ENCODE data around the gene WDR77. TPM values are rescaled to one million over a fixed set of nuclear protein-coding genes. Genes with fewer than 3 reads are reported as not detected.

The WDR77 gene
- polyA plus RNA-seq, 3 donors = 26.4 to 62.2 (median 28.1) TPM

DNA sequence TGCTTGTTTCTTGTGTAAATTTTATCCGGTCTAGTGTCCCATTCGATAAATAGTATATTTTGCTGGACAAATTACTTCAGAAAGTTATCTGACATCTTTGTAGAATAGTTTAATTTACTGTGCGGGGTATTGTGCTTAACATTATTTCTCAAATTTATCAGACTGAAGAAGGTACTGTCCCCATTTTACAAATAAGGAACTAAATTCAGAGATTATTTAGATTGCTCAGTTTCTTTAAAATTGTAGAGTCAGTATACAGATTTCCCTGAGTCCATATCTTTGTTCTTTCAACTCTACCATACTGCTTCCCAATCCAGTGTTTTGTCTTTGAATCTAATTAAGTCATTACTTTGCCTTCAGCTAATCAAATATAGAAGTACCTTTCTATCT, 6.6 kb upstream of the WDR77 start:
- no peak overlapping the region for H3K27ac Mint-ChIP-seq
- H3K9me3 Mint-ChIP-seq = no peaks in the 10 kb centered on the region
- H3K36me3 ChIP-seq (replicated peaks in 1 of 2; ENCODE audit: control insufficient read depth in 1 of 2, insufficient read depth in 2 of 2, low read length in 2 of 2) = peaks cover 71 to 97% of the 10 kb centered on the region in 2 donors

DNA sequence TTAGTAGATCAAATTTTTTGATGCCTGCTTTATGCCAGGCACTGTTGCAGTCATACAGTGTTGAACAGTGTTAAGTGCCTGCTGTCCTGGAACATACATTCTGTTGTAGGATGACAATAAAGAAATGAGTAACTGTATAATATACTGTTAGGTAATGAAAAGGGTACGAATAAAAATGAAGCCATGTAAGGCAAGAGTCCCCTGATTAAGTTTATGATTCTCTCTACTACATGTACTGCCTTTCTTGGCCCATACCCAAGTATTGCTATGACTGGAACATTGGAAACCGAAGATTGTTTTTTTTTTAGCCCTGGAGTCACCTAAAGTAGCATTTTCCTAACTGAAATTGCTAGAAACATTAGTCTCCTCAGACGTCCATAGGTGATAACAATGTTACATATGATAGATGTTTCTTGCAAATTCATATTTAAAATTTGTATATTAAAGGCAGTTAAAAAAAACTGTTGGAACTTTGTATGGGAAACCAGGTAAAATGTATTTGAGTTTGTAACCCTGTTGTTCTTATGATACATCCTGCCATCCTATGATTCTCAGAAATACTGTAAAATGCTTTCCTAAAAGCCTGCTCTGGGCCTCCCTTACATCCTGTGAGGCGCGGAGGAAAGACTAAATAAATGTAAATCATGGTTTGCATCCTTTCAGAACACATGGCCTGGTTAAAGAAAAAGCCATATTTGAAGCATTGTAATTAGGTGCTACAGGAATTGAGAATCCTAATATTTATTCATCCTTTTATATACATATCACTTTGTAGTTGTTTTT, 6.0 kb upstream of the WDR77 start:
- Histone ChIP-seq H3K27me3 (ENCODE audit: control insufficient read depth in 2 of 2, insufficient read depth in 2 of 2, low read length in 2 of 2) (no peaks in the 10 kb centered on the region), H2AFZ (ENCODE audit: insufficient read depth, low read depth, low read length, poor library complexity, severe bottlenecking) (no peak overlapping the region), H3K79me2 (ENCODE audit: insufficient read depth, low read length) (peaks cover 61% of the 10 kb centered on the region), H3K36me3 (replicated peaks in 1 of 2; ENCODE audit: control insufficient read depth in 1 of 2, insufficient read depth in 2 of 2, low read length in 2 of 2) (peaks cover 65 to 94% of the 10 kb centered on the region in 2 donors), H3K9ac (ENCODE audit: insufficient read depth, low read length, poor library complexity, severe bottlenecking) (no peak overlapping the region), H3K4me1 (ENCODE audit: control insufficient read depth in 1 of 2, insufficient read depth in 2 of 2, low read length in 2 of 2) (peaks cover 8 to 19% of the 10 kb centered on the region in 2 donors), H3K4me3 (replicated peaks in 1 of 3; ENCODE audit: low read depth in 2 of 3, low read length in 3 of 3) (no peak overlapping the region), H3K27ac (ENCODE audit: low read depth in 1 of 2, low read length in 2 of 2) (no peak overlapping the region), H4K20me1 (ENCODE audit: insufficient read depth, low read length) (peaks cover 37% of the 10 kb centered on the region), H3K9me3 (replicated peaks in 1 of 2; ENCODE audit: control insufficient read depth in 1 of 2, insufficient read depth in 1 of 2, low read length in 2 of 2) (no peaks in the 10 kb centered on the region), H3K4me2 (replicated peaks; ENCODE audit: extremely low read depth, low read length, poor library complexity, severe bottlenecking) (no peak overlapping the region)
- Mint-ChIP-seq H3K36me3 (peaks cover 77 to 85% of the 10 kb centered on the region in 2 donors), H3K27ac (peak overlapping the region in 2 of 7 donors; percentile 41 to 72), H3K9me3 (no peaks in the 10 kb centered on the region), H3K4me3 (no peak overlapping the region), H3K27me3 (ENCODE audit: low read depth in 3 of 3) (peaks cover 0 to 2% (median 0%) of the 10 kb centered on the region in 3 donors), H3K4me1 (peaks cover 27% of the 10 kb centered on the region)
- TF ChIP-seq, protein P1, sequence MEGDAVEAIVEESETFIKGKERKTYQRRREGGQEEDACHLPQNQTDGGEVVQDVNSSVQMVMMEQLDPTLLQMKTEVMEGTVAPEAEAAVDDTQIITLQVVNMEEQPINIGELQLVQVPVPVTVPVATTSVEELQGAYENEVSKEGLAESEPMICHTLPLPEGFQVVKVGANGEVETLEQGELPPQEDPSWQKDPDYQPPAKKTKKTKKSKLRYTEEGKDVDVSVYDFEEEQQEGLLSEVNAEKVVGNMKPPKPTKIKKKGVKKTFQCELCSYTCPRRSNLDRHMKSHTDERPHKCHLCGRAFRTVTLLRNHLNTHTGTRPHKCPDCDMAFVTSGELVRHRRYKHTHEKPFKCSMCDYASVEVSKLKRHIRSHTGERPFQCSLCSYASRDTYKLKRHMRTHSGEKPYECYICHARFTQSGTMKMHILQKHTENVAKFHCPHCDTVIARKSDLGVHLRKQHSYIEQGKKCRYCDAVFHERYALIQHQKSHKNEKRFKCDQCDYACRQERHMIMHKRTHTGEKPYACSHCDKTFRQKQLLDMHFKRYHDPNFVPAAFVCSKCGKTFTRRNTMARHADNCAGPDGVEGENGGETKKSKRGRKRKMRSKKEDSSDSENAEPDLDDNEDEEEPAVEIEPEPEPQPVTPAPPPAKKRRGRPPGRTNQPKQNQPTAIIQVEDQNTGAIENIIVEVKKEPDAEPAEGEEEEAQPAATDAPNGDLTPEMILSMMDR (IDR thresholded peaks at IDR 0.05) = no peak
- intact Hi-C loops (cut with micrococcal nuclease) = loop anchor here in 1 of 2 donors (10.0 kb wide), 1 partner anchor 50 kb away; the partner anchor contains the start of genes ADORA3 and TMIGD3
- WGBS (ENCODE audit: insufficient coverage) = no CpG with 5 or more reads among the region's 5 CpGs
- DNase-seq = no peak

More for the DNA sequence above, 6.6 kb upstream of the WDR77 start:
- H3K9ac ChIP-seq (ENCODE audit: insufficient read depth, low read length, poor library complexity, severe bottlenecking) = no peak overlapping the region
- H3K79me2 ChIP-seq (ENCODE audit: insufficient read depth, low read length) = peaks cover 55% of the 10 kb centered on the region
- Mint-ChIP-seq H3K27me3 (ENCODE audit: low read depth in 3 of 3) (peaks cover 0 to 2% (median 0%) of the 10 kb centered on the region in 3 donors), H3K4me3 (no peak overlapping the region), H3K4me1 (peaks cover 22% of the 10 kb centered on the region), H3K36me3 (peaks cover 79 to 89% of the 10 kb centered on the region in 2 donors)
- H2AFZ ChIP-seq (ENCODE audit: insufficient read depth, low read depth, low read length, poor library complexity, severe bottlenecking) = no peak overlapping the region
- H3K27ac ChIP-seq (ENCODE audit: low read depth in 1 of 2, low read length in 2 of 2) = no peak overlapping the region
- DNase-seq = no peak
- no CpG with 5 or more reads among the region's 3 CpGs for WGBS (ENCODE audit: insufficient coverage)
- peaks cover 37% of the 10 kb centered on the region for H4K20me1 ChIP-seq (ENCODE audit: insufficient read depth, low read length)
- peaks cover 4 to 14% of the 10 kb centered on the region in 2 donors for H3K4me1 ChIP-seq (ENCODE audit: control insufficient read depth in 1 of 2, insufficient read depth in 2 of 2, low read length in 2 of 2)
- H3K4me3 ChIP-seq (replicated peaks in 1 of 3; ENCODE audit: low read depth in 2 of 3, low read length in 3 of 3) = no peak overlapping the region
- H3K4me2 ChIP-seq (replicated peaks; ENCODE audit: extremely low read depth, low read length, poor library complexity, severe bottlenecking) = no peak overlapping the region
- intact Hi-C loops (cut with micrococcal nuclease) = loop anchor here in 1 of 2 donors (10.0 kb wide), 1 partner anchor 49 kb away; the partner anchor contains the start of genes ADORA3 and TMIGD3
- TF ChIP-seq, protein P1 (IDR thresholded peaks at IDR 0.05) = no peak
- no peaks in the 10 kb centered on the region for H3K27me3 ChIP-seq (ENCODE audit: control insufficient read depth in 2 of 2, insufficient read depth in 2 of 2, low read length in 2 of 2)
- no peaks in the 10 kb centered on the region for H3K9me3 ChIP-seq (replicated peaks in 1 of 2; ENCODE audit: control insufficient read depth in 1 of 2, insufficient read depth in 1 of 2, low read length in 2 of 2)
